ENCODE measurements around the gene PHLDA3.
A peak's percentile ranks its signal among the peaks of the same experiment; 100 is the strongest.

DNA sequence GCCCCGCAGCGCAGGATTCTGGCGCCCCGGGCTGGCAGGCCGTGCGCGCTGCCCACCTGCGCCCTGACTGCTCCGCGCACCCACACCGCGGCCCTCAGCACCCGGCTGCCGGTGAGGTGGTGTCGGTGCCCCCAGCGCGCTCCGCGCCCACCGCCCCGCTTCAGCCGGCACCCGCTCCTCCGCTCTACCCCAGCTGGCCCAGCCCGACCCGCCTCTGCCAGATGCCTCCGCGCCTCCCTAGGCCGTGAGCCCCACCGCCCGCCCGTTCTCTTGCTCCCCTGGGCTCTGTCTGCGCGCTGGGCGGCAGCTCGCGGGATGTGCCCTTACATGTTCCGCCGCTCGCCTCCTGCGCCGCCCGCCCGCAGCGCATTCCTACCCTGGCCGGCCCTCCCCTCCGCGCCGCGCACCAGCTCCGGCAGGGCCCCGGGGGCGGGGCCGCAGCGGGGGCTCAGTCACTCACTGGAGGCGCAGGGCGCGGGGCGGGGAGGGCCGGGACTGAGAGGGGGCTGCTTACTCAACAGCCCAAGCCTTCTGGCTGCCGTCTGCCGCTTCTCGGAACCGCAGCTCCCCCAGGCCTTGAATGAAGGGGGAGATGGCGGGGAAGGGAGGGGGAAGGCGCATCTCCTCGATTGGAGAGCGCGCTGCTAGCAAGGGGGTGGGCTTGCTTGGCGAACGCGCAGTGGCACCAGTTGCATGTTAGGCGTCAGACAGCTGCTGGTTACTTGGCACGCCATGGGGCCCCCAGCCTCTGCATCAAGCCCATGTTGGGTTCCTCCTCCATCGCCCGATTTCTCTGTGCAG, at the start of gene PHLDA3:
- no peak for TF ChIP-seq POLR2A (IDR thresholded peaks at IDR 0.05; ENCODE audit: borderline replicate concordance, extremely low read depth, insufficient read depth, insufficient read length)
- no peak for TF ChIP-seq CTCF (IDR thresholded peaks at IDR 0.05 in 2 of 3, conservative IDR thresholded peaks at IDR 0.05 in 1 of 3; ENCODE audit: borderline replicate concordance in 1 of 3, insufficient read depth in 1 of 3, low read depth in 2 of 3, low read length in 2 of 3)
- TF ChIP-seq, protein P1, sequence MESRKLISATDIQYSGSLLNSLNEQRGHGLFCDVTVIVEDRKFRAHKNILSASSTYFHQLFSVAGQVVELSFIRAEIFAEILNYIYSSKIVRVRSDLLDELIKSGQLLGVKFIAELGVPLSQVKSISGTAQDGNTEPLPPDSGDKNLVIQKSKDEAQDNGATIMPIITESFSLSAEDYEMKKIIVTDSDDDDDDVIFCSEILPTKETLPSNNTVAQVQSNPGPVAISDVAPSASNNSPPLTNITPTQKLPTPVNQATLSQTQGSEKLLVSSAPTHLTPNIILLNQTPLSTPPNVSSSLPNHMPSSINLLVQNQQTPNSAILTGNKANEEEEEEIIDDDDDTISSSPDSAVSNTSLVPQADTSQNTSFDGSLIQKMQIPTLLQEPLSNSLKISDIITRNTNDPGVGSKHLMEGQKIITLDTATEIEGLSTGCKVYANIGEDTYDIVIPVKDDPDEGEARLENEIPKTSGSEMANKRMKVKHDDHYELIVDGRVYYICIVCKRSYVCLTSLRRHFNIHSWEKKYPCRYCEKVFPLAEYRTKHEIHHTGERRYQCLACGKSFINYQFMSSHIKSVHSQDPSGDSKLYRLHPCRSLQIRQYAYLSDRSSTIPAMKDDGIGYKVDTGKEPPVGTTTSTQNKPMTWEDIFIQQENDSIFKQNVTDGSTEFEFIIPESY (IDR thresholded peaks at IDR 0.05; ENCODE audit: extremely low read depth, insufficient replicate concordance, low read length): no peak
- no peak for TF ChIP-seq MAX (IDR thresholded peaks at IDR 0.05)
- TF ChIP-seq SRF (IDR thresholded peaks at IDR 0.05; ENCODE audit: low read depth): no peak
- no peak for TF ChIP-seq JUND (IDR thresholded peaks at IDR 0.05)
- TF ChIP-seq SIN3A (IDR thresholded peaks at IDR 0.05; ENCODE audit: low read depth): no peak
- no peak for TF ChIP-seq RAD21 (IDR thresholded peaks at IDR 0.05; ENCODE audit: low read depth)
- TF ChIP-seq ELF1 (IDR thresholded peaks at IDR 0.05; ENCODE audit: borderline replicate concordance, low read depth): no peak
- no peak for TF ChIP-seq FOSL1 (IDR thresholded peaks at IDR 0.05; ENCODE audit: low read depth)
- peak; percentile 84 for TF ChIP-seq POLR2AphosphoS5 (IDR thresholded peaks at IDR 0.05; ENCODE audit: low read depth, low read length)
- TF ChIP-seq ZFX (IDR thresholded peaks at IDR 0.05): peak; percentile 80
- peak; percentile 79 for TF ChIP-seq TCF7L2 (IDR thresholded peaks at IDR 0.05; ENCODE audit: borderline replicate concordance, extremely low read depth, insufficient read depth, insufficient read length)
